VCaP (cell line): Measurements from ENCODE around the gene GJB2.
A peak's percentile ranks its signal among the peaks of the same experiment; 100 is the strongest.

Source experiments
- H3K27ac ChIP-seq: fragments of 450-650 bp; 2 replicates; pipeline ENCODE4 v1.5.1; 2017
- TF ChIP-seq, protein P1 (sequence below): fragments of 450-650 bp; conservative IDR thresholded peaks from 2 replicates; pipeline ENCODE4 v1.5.1; 2017; ENCODE audit warnings: mild to moderate bottlenecking, moderate library complexity

The GJB2 gene

DNA sequence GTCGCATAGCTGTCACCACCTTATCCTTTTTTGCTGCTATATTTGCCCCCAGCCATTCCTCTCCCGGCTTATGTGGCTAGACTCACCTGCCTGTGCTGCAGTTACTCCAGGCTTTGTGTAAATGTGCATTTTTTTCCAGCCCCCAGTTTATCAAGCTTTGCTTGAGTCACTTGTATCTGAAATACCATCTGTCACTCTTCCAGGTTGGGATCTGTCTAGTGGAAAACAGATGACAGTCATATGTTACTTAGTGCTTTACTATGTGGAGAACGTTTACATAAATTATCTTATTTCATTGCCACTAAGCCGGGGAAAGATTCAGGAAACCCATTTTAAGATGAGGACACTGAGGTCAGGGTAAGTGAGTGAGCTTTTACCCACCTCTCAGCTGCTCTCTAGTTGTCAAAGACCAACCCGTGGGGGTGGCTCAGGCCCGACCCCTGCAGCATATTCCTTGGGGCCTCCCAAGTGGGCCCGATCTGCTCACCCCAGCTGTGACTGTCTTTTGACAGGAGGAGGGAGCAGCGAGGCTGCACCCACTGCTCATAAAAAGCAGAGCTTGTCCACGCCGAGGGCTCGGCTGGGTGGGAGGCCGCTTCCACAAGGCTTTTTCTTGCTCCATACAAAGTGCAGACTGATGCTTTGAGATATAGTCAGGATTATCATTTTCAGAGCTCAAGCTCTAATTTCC lies 7.2 kb downstream of the GJB2 start:
- TF ChIP-seq, protein P1, sequence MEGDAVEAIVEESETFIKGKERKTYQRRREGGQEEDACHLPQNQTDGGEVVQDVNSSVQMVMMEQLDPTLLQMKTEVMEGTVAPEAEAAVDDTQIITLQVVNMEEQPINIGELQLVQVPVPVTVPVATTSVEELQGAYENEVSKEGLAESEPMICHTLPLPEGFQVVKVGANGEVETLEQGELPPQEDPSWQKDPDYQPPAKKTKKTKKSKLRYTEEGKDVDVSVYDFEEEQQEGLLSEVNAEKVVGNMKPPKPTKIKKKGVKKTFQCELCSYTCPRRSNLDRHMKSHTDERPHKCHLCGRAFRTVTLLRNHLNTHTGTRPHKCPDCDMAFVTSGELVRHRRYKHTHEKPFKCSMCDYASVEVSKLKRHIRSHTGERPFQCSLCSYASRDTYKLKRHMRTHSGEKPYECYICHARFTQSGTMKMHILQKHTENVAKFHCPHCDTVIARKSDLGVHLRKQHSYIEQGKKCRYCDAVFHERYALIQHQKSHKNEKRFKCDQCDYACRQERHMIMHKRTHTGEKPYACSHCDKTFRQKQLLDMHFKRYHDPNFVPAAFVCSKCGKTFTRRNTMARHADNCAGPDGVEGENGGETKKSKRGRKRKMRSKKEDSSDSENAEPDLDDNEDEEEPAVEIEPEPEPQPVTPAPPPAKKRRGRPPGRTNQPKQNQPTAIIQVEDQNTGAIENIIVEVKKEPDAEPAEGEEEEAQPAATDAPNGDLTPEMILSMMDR: no peak

DNA sequence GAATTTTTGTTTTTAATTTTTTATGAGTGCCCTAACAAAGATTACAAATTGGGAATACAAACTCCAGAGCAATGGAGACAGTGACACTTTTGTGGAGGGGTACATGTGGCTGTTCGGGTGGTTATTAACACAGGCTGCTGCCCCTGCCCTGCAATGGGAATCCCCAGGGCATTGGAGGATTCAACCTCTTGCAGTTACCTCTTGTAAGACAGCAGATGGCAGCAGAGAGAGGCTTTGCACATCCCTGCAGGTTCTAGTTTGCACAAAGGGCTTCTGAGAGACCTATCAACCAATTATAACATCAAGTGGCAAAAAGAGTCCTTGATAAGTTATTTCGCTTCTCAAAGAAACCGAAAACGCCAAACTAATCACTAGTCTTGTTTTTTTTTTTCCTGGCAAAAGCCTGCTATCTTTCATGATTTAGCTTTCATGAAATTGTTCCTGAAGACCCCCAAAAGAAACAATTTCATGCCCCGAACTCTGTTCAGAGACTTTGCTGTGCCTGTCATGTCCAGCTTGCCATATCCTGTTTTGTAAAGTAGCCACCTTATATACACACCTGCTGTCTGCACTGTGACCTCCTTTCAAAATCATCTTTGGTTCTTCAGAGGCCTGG lies 10.4 kb downstream of the GJB2 start:
- no peak overlapping the region for H3K27ac ChIP-seq
- TF ChIP-seq, protein P1: peak; percentile 91

More for the DNA sequence above, 7.2 kb downstream of the GJB2 start:
- H3K27ac ChIP-seq: no peak overlapping the region

DNA sequence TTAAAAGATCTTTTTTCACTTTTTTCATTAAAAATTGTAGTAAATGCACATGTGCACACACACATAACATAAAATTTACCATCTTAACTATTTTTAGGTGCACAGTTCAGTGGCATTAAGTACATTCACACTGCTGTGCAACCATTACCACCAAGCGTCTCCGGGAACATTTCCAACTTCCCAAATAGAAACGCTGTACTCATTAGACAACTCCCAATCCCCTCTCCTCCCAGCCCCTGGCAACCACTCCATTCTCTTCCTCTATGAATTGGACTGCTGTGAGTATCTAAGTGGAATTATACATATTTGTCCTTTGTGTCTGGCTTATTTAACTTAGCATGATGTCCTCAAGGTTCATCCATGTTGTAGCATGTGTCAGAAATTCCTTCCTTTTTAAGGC lies 11.6 kb downstream of the GJB2 start:
- H3K27ac ChIP-seq: peak overlapping the region; percentile 15; the same call in 1 of the 2 replicates
- TF ChIP-seq, protein P1: no peak

DNA sequence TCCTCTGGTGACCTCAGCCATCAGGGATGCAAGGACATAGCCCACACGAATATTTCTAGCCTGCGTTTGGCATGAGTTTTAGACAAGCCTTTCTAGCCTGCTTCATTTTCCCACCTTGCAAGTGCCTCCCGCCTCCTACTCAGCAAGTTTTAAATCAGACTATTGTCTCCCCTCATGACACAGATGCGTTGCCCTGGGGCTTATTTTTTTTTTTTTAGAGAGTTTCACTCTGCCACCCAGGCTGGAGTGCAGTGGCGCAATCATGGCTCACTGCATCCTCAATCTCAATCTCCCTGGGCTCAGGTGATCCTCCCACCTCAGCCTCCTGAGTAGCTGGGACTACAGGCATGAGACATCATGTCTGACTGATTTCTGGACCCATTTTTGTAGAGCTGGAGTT lies 14.6 kb downstream of the GJB2 start:
- TF ChIP-seq, protein P1: no peak
- no peak overlapping the region for H3K27ac ChIP-seq

DNA sequence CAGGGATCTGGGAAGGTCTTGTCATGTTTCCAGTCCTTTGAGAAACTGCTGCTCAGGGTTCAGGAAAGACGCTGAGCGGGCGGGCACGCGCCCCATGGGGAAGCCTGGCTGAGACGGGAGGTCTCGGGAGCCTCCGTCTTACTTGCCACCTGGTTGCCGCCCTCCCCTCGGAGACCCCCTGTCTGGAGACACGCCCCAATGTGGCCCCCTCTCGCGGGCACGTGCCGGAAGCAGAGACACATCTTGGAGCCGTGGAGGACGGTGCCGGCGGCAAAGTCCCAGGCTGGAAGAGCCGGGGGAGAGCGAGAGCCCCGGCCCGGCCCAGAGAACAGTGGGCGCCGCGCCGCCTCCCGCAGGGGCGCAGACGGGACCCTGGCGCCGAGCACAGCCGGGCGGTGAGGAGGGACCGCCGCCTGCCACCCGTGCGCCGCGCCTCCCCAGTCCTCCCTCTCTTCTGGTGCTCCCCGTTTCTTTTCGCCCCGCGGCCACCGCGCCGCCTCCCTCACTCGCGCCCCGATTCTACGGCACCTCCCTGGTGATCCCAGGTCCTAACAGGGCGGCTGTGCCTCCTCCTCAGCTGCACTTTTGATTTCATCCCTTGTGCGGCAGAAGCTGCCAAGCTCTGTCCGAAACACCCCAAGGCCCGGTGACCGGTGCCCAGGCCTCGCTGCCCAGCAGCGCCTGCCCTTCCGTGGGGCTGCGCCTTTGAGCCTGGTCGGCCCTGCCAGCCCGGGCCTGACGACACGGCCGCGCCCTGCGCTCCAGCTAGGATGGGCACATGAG lies 15.5 kb downstream of the GJB2 start:
- TF ChIP-seq, protein P1: no peak
- peak overlapping the region; percentile 21; the same call in 1 of the 2 replicates for H3K27ac ChIP-seq

DNA sequence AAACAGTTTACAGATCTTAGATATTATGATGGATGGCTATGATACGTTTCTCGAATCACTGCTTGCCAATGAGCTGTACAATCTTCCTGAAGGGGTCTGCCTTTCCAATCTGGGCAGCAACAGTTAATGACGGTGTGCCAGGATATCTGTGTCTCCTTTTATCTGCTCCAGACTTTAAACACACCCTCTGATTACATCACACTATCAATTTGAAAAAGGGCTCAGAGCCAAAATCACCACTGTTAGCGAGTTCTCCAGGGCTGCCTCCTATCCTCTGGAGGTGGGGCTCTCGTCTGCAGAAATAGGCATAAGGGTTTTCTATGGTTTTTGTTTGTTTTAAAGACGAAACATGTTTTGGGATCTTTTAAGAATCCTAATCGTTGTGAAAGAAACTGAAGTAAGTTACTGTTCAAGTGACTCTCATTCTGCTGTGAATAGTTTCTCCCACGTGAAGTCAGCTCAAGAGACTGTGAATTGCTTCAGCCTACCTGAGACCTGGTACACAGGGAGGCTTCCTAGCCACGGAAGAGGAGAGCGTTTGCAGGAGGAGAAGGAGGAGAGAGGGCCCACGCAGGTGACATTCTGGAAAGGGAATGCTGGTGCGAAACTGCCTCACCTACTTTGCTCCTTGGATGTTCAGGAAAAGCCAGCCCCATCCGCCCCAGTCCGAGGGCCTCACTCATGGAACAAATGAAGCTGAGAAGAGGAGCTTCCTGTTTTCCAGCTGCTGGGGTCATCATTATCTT lies 16.7 kb downstream of the GJB2 start:
- peak overlapping the region; percentile 21 for H3K27ac ChIP-seq
- TF ChIP-seq, protein P1: no peak
